HG02763 (cell line): ENCODE results near the gene RGP1.

ENCODE experiments used
- ATAC-seq: cut with Tn5 transposase; IDR thresholded peaks from one replicate; pipeline ENCODE4 v1.9.1; 2021; ENCODE audit warnings: mild to moderate bottlenecking, moderate library complexity; ENCODE audit not compliant: unreplicated experiment

The RGP1 gene, protein sequence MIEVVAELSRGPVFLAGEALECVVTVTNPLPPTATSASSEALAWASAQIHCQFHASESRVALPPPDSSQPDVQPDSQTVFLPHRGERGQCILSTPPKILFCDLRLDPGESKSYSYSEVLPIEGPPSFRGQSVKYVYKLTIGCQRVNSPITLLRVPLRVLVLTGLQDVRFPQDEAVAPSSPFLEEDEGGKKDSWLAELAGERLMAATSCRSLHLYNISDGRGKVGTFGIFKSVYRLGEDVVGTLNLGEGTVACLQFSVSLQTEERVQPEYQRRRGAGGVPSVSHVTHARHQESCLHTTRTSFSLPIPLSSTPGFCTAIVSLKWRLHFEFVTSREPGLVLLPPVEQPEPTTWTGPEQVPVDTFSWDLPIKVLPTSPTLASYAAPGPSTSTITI

GRCh38 chr9:35748858-35749514 is at the start of gene RGP1, which contains the start of gene GBA2:
RGP1 (plus strand) TSS chr9:35749287; CDS start chr9:35749756, 469 bp downstream.
GBA2 (minus strand) TSS chr9:35749228; CDS start chr9:35748704, 524 bp downstream.
- peak; percentile 84 for ATAC-seq

GRCh38 chr9:35700031-35700430 is 49.1 kb upstream of the RGP1 start:
- no peak for ATAC-seq

- no peak for ATAC-seq
Observed at GRCh38 chr9:35700942-35701341, 48.1 kb upstream of the RGP1 start.

- ATAC-seq: no peak
Observed at GRCh38 chr9:35702696-35703095, 46.4 kb upstream of the RGP1 start.

- ATAC-seq: no peak
Observed at GRCh38 chr9:35703906-35704672, 45.0 kb upstream of the RGP1 start.

- ATAC-seq: no peak
Observed at GRCh38 chr9:35705372-35705771, 43.7 kb upstream of the RGP1 start.

DNA sequence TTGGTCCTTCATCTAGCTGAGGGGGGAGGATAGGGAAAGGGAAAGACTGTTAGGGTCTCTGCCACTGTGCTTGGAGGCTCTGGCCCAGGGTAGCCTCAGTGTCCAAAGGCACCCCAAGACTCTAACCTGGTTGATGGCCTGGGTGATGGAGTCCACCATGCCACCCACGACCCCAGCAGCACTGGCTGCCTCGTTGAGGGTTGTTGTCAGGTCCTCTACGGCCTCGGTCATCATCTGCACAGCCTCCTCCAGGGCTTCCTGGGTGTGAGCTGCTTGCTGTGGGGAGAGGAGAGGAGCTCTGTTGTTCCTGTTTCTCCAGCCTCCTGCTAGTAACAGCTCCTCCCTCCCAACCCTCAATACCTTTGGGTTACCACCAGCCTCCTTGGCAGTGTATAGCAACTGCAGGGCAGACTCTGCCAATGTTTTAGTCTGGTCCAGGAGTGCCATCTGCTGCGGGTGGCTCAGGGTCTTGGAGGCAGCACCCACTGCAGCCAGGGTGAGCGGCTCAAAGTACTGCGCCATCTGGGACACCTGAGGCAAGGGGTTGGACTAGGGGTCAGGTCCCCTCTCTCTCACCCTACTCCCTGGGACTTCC is 43.2 kb upstream of the RGP1 start:
- ATAC-seq: no peak

- ATAC-seq: no peak
Observed at GRCh38 chr9:35706951-35707350, 42.1 kb upstream of the RGP1 start.

- ATAC-seq: no peak
Observed at GRCh38 chr9:35708146-35708545, 40.9 kb upstream of the RGP1 start.

- no peak for ATAC-seq
Observed at GRCh38 chr9:35710818-35711500, 38.1 kb upstream of the RGP1 start.

GRCh38 chr9:35711501-35712428 is 37.3 kb upstream of the RGP1 start:
- ATAC-seq: no peak

- ATAC-seq: no peak
Observed at GRCh38 chr9:35712762-35713400, 36.2 kb upstream of the RGP1 start.

GRCh38 chr9:35713578-35713977 is 35.5 kb upstream of the RGP1 start:
- no peak for ATAC-seq

DNA sequence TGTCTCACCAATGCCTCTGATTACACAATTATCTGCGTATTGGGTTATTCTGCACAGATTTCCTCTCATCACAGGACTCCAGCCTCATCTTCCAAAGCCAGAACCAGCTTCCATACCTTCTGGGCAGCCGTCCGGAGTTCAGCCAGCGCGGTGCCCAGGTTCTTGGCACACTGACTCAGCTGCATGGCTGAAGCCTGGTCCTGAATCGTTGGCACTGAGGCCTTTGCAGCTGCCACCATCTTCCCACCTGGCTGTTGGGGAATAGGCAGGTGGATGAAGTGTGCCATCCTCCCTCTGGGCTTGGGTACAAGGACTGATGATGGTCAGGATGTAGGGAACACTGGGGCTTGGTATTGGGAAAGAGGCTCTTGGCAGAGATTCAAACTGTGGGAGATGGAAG is 35.0 kb upstream of the RGP1 start:
- ATAC-seq: no peak

- ATAC-seq: no peak
Observed at GRCh38 chr9:35714579-35715252, 34.4 kb upstream of the RGP1 start.

DNA sequence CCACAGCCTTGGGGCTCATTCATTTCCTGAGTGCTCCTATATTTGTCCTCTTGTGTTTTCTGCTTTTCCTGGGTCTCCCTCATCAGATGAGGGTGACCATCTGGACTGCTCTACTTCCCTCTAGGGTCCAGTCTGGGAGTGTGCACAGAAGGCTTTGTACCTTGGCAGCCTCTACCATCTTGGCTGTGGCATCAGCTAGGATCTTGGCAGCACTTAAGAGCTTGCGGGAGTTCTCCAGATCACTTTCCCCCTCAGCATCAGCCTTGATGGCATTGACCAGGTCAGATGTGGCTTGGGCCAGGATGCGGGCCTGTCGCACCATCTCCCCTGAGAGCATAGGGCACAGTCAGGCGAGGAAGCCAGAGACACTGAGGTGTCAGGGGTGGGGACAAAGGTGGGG is 32.9 kb upstream of the RGP1 start:
- no peak for ATAC-seq

DNA sequence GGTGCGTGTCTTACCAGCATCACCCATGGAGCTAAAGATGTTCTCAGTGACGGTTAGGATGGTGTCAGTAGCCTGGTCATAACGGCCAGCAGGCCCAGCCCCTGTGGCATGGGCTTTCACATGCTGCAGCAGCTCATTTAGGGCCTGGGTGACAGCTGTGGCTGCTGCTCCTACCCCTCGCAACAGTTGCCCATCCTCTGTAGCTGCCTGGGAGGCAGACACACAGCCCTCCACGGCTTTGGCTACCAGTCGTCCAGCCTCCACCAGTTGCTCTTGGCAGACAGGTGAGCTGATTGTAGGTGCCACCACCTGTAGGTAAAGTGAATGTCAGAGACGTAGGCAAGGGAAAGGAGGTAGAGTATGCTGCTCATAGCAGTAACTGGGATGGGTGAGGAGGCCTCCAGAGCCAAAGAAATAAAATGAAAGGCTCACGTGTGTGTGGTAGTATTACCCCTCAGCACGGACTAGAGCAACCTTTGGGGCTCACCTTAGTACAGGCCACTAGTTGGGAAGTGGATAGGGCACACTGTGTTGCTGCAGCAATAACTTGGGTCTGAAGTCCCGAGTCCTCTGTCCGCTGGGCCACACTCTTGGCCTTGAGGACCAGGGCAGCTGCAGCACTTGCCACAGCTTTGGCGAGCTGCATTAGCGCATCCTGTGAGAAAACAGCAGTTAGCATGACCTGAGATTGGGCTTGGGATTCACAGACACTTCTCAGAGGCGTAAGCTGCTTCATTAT is 31.8 kb upstream of the RGP1 start:
- ATAC-seq: no peak
